OCI-LY3 (cell line): ENCODE data around the gene POLD4.

Experiments used
- EZH2phosphoT487 ChIP-seq: fragments of 200-600 bp; shearing (Covaris generic); IDR thresholded peaks from 2 replicates; pipeline ENCODE4 v1.6.1; 2018; ENCODE audit warnings: antibody characterized with exemption, mixed run types, low read depth
- TF ChIP-seq, protein P1 (sequence below): fragments of 200-600, 300-600 bp; sonication (generic); IDR thresholded peaks from 2 replicates; pipeline ENCODE4 v1.5.1; 2014; ENCODE audit warnings: antibody characterized with exemption, low read length, low read depth

DNA sequence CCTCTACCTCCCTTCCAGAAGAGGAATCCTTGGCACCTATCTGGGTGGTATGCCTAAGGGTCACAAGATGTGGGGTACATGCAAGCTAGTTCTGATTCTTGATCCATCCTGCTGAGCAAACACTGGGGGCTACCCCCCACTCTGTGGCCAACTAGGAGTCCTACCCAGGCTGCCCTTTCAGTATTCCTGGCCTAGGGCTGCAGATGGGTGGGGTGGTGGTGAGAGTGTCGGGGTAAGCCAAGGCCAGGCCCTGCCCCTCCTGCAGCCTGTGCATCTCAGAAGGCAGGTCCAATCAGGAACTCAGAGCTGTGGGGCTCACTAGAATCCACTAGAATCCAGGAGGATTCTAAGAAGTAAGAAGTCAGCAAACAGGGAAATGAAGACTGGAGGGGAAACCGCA is 39.1 kb downstream of the POLD4 start:
- TF ChIP-seq, protein P1, sequence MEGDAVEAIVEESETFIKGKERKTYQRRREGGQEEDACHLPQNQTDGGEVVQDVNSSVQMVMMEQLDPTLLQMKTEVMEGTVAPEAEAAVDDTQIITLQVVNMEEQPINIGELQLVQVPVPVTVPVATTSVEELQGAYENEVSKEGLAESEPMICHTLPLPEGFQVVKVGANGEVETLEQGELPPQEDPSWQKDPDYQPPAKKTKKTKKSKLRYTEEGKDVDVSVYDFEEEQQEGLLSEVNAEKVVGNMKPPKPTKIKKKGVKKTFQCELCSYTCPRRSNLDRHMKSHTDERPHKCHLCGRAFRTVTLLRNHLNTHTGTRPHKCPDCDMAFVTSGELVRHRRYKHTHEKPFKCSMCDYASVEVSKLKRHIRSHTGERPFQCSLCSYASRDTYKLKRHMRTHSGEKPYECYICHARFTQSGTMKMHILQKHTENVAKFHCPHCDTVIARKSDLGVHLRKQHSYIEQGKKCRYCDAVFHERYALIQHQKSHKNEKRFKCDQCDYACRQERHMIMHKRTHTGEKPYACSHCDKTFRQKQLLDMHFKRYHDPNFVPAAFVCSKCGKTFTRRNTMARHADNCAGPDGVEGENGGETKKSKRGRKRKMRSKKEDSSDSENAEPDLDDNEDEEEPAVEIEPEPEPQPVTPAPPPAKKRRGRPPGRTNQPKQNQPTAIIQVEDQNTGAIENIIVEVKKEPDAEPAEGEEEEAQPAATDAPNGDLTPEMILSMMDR = no peak
- no peak for TF ChIP-seq EZH2phosphoT487
